Keratinocyte (primary cell): ENCODE measurements around the gene PAIP2. TPM values are rescaled to one million over a fixed set of nuclear protein-coding genes. Genes with fewer than 3 reads are reported as not detected.

ENCODE experiments used
- DNase-seq: peaks from one replicate; pipeline ENCODE4 v3.0.0-alpha.2; 2011; ENCODE audit warnings: low read depth, missing footprints, low spot score
- FAIRE-seq: peaks from 2 replicates; lab custom pipeline; 2011; peaks lifted over from hg19 to GRCh38; lab: Jason Lieb, UNC
- H2AFZ ChIP-seq: 2 replicates; pipeline ENCODE4 v1.6.0; 2012; ENCODE audit warnings: low read length, control low read depth, inconsistent platforms; ENCODE audit not compliant: control insufficient read depth
- H3K27ac ChIP-seq: 2 replicates; pipeline ENCODE4 v1.5.1; 2011; ENCODE audit warnings: low read length; ENCODE audit not compliant: control insufficient read depth, insufficient read depth
- H3K27me3 ChIP-seq: 3 replicates; pipeline ENCODE4 v1.6.0; 2011; ENCODE audit warnings: low read length; ENCODE audit not compliant: control insufficient read depth, insufficient read depth; ENCODE audit errors: extremely low read depth
- H3K36me3 ChIP-seq, 2 experiments: 2 replicates in 1 of 2; 3 replicates in 1 of 2; pipeline ENCODE4 v1.5.1; 2011; ENCODE audit warnings: low read length in 2 of 2, mild to moderate bottlenecking in 1 of 2; ENCODE audit not compliant: control insufficient read depth in 2 of 2, insufficient read depth in 2 of 2; ENCODE audit errors: extremely low read depth in 1 of 2
- H3K4me1 ChIP-seq: 3 replicates; pipeline ENCODE4 v1.5.1; 2011; ENCODE audit warnings: low read length; ENCODE audit not compliant: control insufficient read depth, insufficient read depth; ENCODE audit errors: extremely low read depth
- H3K4me2 ChIP-seq: 3 replicates; pipeline ENCODE4 v1.6.0; 2011; ENCODE audit warnings: low read depth, low read length; ENCODE audit not compliant: control insufficient read depth, insufficient read depth; ENCODE audit errors: extremely low read depth
- H3K4me3 ChIP-seq, 3 experiments: fragments of 200-600 bp in 1 of 3; sonication (generic) in 1 of 3; 2 replicates in 2 of 3; 3 replicates in 1 of 3; pipeline ENCODE4 v1.5.1; 2011 to 2016; ENCODE audit warnings: low read length in 3 of 3, mild to moderate bottlenecking in 3 of 3, control low read depth in 2 of 3, inconsistent platforms in 1 of 3, low read depth in 1 of 3, mixed read lengths in 1 of 3, mixed run types in 1 of 3, moderate library complexity in 1 of 3; ENCODE audit not compliant: control insufficient read depth in 2 of 3, insufficient read depth in 2 of 3; ENCODE audit errors: extremely low read depth in 1 of 3
- H3K79me2 ChIP-seq: 2 replicates; pipeline ENCODE4 v1.6.0; 2012; ENCODE audit warnings: low read length; ENCODE audit not compliant: control insufficient read depth, insufficient read depth
- H3K9ac ChIP-seq: 3 replicates; pipeline ENCODE4 v1.6.0; 2011; ENCODE audit warnings: low read length; ENCODE audit not compliant: control insufficient read depth, insufficient read depth; ENCODE audit errors: extremely low read depth
- H3K9me1 ChIP-seq: 3 replicates; pipeline ENCODE4 v1.6.0; 2011; ENCODE audit warnings: low read length; ENCODE audit not compliant: control insufficient read depth, insufficient read depth; ENCODE audit errors: extremely low read depth
- H3K9me3 ChIP-seq: 2 replicates; pipeline ENCODE4 v1.5.1; 2012; ENCODE audit warnings: low read depth, low read length; ENCODE audit not compliant: control insufficient read depth
- H4K20me1 ChIP-seq: 3 replicates; pipeline ENCODE4 v1.6.0; 2011; ENCODE audit warnings: low read length; ENCODE audit not compliant: control insufficient read depth, insufficient read depth; ENCODE audit errors: extremely low read depth
- EZH2 ChIP-seq: IDR thresholded peaks from one replicate; pipeline ENCODE4 v1.6.1; 2012; ENCODE audit warnings: inconsistent platforms, mild to moderate bottlenecking, low read length, moderate library complexity
- dilution Hi-C: fragments of 300-500 bp; cut with MboI; formaldehyde crosslinking; loops from one replicate; pipeline ENCODE4 v1.7.0; 2020; ENCODE audit warnings: low sequenced_read_pairs; ENCODE audit not compliant: extremely low pct_ligation_motif_present
- polyA plus RNA-seq, 5 experiments: library from polyadenylated mRNA; depleted of rRNA in 3 of 5; stranded (reverse) in 3 of 5; stranded (forward) in 1 of 5; unstranded in 1 of 5; fragments of >200 nt; gene quantifications; 1 replicate in 1 of 5; 2 replicates in 3 of 5; 3 replicates in 1 of 5; pipeline versions ENCODE4 v1.2.1 to v1.2.3, GENCODE V29; 2011 to 2012; ENCODE audit warnings: missing spikeins in 2 of 5, low read depth in 1 of 5, low replicate concordance in 1 of 5
- TF ChIP-seq, protein P1 (sequence below), 3 experiments: IDR thresholded peaks in 1 of 3; conservative IDR thresholded peaks in 1 of 3; optimal IDR thresholded peaks in 1 of 3; 2 replicates in 2 of 3; 3 replicates in 1 of 3; pipeline versions ENCODE3 to v1.5.1; 2011; ENCODE audit warnings: low read length in 3 of 3, mild to moderate bottlenecking in 3 of 3, moderate library complexity in 2 of 3, control low read depth in 1 of 3, inconsistent platforms in 1 of 3; ENCODE audit not compliant: insufficient read depth in 2 of 3; ENCODE audit errors: extremely low read depth in 1 of 3

PAIP2 gene
- polyA plus RNA-seq, 1 donor (not counting 4 experiments of a cell fraction or from before 2014, with no cell fraction given): 65.6 TPM

- no peak overlapping the region for H3K27ac ChIP-seq
- no peaks in the 10 kb centered on the region for H3K9me3 ChIP-seq
- H3K79me2 ChIP-seq: no peaks in the 10 kb centered on the region
- H3K9ac ChIP-seq: no peak overlapping the region
- no peaks in the 10 kb centered on the region for H4K20me1 ChIP-seq
- H3K9me1 ChIP-seq: no peaks in the 10 kb centered on the region
- FAIRE-seq (no peak), DNase-seq (no peak)
- H2AFZ ChIP-seq: no peak overlapping the region
- H3K27me3 ChIP-seq: no peaks in the 10 kb centered on the region
- peaks cover 14% of the 10 kb centered on the region for H3K4me1 ChIP-seq
- TF ChIP-seq, protein P1, sequence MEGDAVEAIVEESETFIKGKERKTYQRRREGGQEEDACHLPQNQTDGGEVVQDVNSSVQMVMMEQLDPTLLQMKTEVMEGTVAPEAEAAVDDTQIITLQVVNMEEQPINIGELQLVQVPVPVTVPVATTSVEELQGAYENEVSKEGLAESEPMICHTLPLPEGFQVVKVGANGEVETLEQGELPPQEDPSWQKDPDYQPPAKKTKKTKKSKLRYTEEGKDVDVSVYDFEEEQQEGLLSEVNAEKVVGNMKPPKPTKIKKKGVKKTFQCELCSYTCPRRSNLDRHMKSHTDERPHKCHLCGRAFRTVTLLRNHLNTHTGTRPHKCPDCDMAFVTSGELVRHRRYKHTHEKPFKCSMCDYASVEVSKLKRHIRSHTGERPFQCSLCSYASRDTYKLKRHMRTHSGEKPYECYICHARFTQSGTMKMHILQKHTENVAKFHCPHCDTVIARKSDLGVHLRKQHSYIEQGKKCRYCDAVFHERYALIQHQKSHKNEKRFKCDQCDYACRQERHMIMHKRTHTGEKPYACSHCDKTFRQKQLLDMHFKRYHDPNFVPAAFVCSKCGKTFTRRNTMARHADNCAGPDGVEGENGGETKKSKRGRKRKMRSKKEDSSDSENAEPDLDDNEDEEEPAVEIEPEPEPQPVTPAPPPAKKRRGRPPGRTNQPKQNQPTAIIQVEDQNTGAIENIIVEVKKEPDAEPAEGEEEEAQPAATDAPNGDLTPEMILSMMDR (optimal IDR thresholded peaks at IDR 0.05 in 1 of 3, IDR thresholded peaks at IDR 0.05 in 1 of 3, conservative IDR thresholded peaks at IDR 0.05 in 1 of 3; ENCODE audit: extremely low read depth in 1 of 3, insufficient read depth in 2 of 3, low read length in 3 of 3): no peak
- no peak for TF ChIP-seq EZH2
- no peak overlapping the region for H3K4me3 ChIP-seq
- H3K36me3 ChIP-seq: peaks cover 0 to 1% of the 10 kb centered on the region in 2 experiments
- dilution Hi-C loops: no loop called here
- no peak overlapping the region for H3K4me2 ChIP-seq
Measured at GRCh38 chr5:139401546-139401945, 59.9 kb downstream of the PAIP2 start.

- H3K27ac ChIP-seq: no peak overlapping the region
- dilution Hi-C loops: no loop called here
Measured at GRCh38 chr5:139402561-139403158, 61.0 kb downstream of the PAIP2 start.

More at GRCh38 chr5:139402561-139403158, 61.0 kb downstream of the PAIP2 start:
- H4K20me1 ChIP-seq: no peaks in the 10 kb centered on the region
- H2AFZ ChIP-seq: no peak overlapping the region
- peaks cover 0 to 1% of the 10 kb centered on the region in 2 experiments for H3K36me3 ChIP-seq
- no peaks in the 10 kb centered on the region for H3K79me2 ChIP-seq
- H3K4me2 ChIP-seq: peak overlapping the region; percentile 98
- H3K9me3 ChIP-seq: no peaks in the 10 kb centered on the region
- no peak for DNase-seq
- no peak overlapping the region for H3K9ac ChIP-seq
- FAIRE-seq: no peak
- no peaks in the 10 kb centered on the region for H3K27me3 ChIP-seq
- H3K4me1 ChIP-seq: peaks cover 14% of the 10 kb centered on the region
- no peaks in the 10 kb centered on the region for H3K9me1 ChIP-seq
- TF ChIP-seq EZH2: no peak
- TF ChIP-seq, protein P1 (optimal IDR thresholded peaks at IDR 0.05 in 1 of 3, IDR thresholded peaks at IDR 0.05 in 1 of 3, conservative IDR thresholded peaks at IDR 0.05 in 1 of 3; ENCODE audit: extremely low read depth in 1 of 3, insufficient read depth in 2 of 3, low read length in 3 of 3): peak; percentile 54 to 66 (median 58)
- no peak overlapping the region for H3K4me3 ChIP-seq
